HepG2 (cell line): ENCODE data around the gene LRP5. TPM values are rescaled to one million over a fixed set of nuclear protein-coding genes. Genes with fewer than 3 reads are reported as not detected.

Source experiments
- CBX2 ChIP-seq, 2 experiments: fragments of 200-600 bp in 1 of 2; sonication (generic); formaldehyde crosslinking in 1 of 2; IDR thresholded peaks; 2 replicates each; pipeline versions ENCODE4 v1.7.0 to v1.8.1; 2018 to 2022; ENCODE audit warnings: low read depth in 2 of 2, low read length in 1 of 2, mild to moderate bottlenecking in 1 of 2, missing genetic modification reagents in 1 of 2
- CEBPZ ChIP-seq: IDR thresholded peaks from 2 replicates; pipeline ENCODE4 v1.6.1; 2012; ENCODE audit warnings: low read length, improper control_type of control experiment
- KLF15 ChIP-seq: sonication (generic); formaldehyde crosslinking; IDR thresholded peaks from 2 replicates; pipeline ENCODE4 v1.8.1; 2023; ENCODE audit warnings: borderline replicate concordance, mild to moderate bottlenecking, inconsistent platforms, missing genetic modification reagents, mixed read lengths
- KMT2B ChIP-seq: IDR thresholded peaks from 2 replicates; pipeline ENCODE4 v1.6.1; 2016; ENCODE audit warnings: missing genetic modification reagents, missing compliant biosample characterization
- MTF1 ChIP-seq: sonication (generic); formaldehyde crosslinking; IDR thresholded peaks from 2 replicates; pipeline ENCODE4 v1.5.0; 2020; ENCODE audit warnings: missing genetic modification reagents
- NFIC ChIP-seq: IDR thresholded peaks from 2 replicates; pipeline ENCODE4 v1.6.1; 2012; ENCODE audit warnings: mild to moderate bottlenecking, low read length, inconsistent platforms
- PHB2 ChIP-seq: fragments of 450-650 bp; IDR thresholded peaks from 2 replicates; pipeline ENCODE4 v1.6.1; 2018; ENCODE audit not compliant: partially characterized antibody
- PREB ChIP-seq: sonication (generic); formaldehyde crosslinking; IDR thresholded peaks from 2 replicates; pipeline ENCODE4 v1.4.0; 2020; ENCODE audit warnings: missing genetic modification reagents
- REL ChIP-seq: sonication (generic); formaldehyde crosslinking; conservative IDR thresholded peaks from 2 replicates; pipeline ENCODE4 v1.8.0; 2022; ENCODE audit warnings: mild to moderate bottlenecking, missing genetic modification reagents, moderate library complexity
- RFX1 ChIP-seq: fragments of 450-650 bp; IDR thresholded peaks from 2 replicates; pipeline ENCODE4 v1.6.1; 2017
- RFX5 ChIP-seq: IDR thresholded peaks from 2 replicates; pipeline ENCODE4 v1.6.1; 2011; ENCODE audit warnings: low read depth, low read length, improper control_type of control experiment
- SP4 ChIP-seq: sonication (generic); formaldehyde crosslinking; IDR thresholded peaks from 2 replicates; pipeline ENCODE4 v1.8.1; 2023; ENCODE audit warnings: mild to moderate bottlenecking, missing genetic modification reagents
- ZBTB21 ChIP-seq: sonication (generic); formaldehyde crosslinking; IDR thresholded peaks from 2 replicates; pipeline ENCODE4 v1.4.0; 2020; ENCODE audit warnings: missing genetic modification reagents
- ZBTB26 ChIP-seq: IDR thresholded peaks from 2 replicates; pipeline ENCODE4 v1.6.1; 2016; ENCODE audit warnings: missing compliant biosample characterization, missing genetic modification reagents, borderline replicate concordance
- ZFY ChIP-seq: sonication (generic); formaldehyde crosslinking; IDR thresholded peaks from 2 replicates; pipeline ENCODE4 v1.4.0; 2020; ENCODE audit warnings: missing genetic modification reagents
- ZNF101 ChIP-seq: sonication (generic); formaldehyde crosslinking; IDR thresholded peaks from 2 replicates; pipeline ENCODE4 v1.4.0; 2020; ENCODE audit warnings: mild to moderate bottlenecking, low read depth, missing genetic modification reagents, borderline replicate concordance
- ZNF20 ChIP-seq: sonication (generic); formaldehyde crosslinking; IDR thresholded peaks from 2 replicates; pipeline ENCODE4 v1.4.0; 2020; ENCODE audit warnings: mild to moderate bottlenecking, moderate library complexity, missing genetic modification reagents
- ZNF317 ChIP-seq: sonication (generic); formaldehyde crosslinking; IDR thresholded peaks from 2 replicates; pipeline ENCODE4 v1.5.0; 2020; ENCODE audit warnings: mild to moderate bottlenecking, missing genetic modification reagents
- ZNF335 ChIP-seq: sonication (generic); formaldehyde crosslinking; IDR thresholded peaks from 2 replicates; pipeline ENCODE4 v1.4.0; 2020; ENCODE audit warnings: missing genetic modification reagents
- ZNF496 ChIP-seq: sonication (generic); formaldehyde crosslinking; IDR thresholded peaks from 2 replicates; pipeline ENCODE4 v1.8.1; 2023; ENCODE audit warnings: mild to moderate bottlenecking, moderate library complexity, missing genetic modification reagents; ENCODE audit not compliant: insufficient replicate concordance
- ZNF530 ChIP-seq: sonication (generic); formaldehyde crosslinking; IDR thresholded peaks from 2 replicates; pipeline ENCODE4 v1.5.0; 2020; ENCODE audit warnings: low read depth, mild to moderate bottlenecking, missing genetic modification reagents
- ZNF616 ChIP-seq: sonication (generic); formaldehyde crosslinking; IDR thresholded peaks from 2 replicates; pipeline ENCODE4 v1.5.0; 2020; ENCODE audit warnings: low read depth, mild to moderate bottlenecking, missing genetic modification reagents
- ZNF850 ChIP-seq: sonication (generic); formaldehyde crosslinking; conservative IDR thresholded peaks from 2 replicates; pipeline ENCODE4 v1.9.0; 2021; ENCODE audit warnings: mild to moderate bottlenecking, missing genetic modification reagents
- ZSCAN30 ChIP-seq: sonication (generic); formaldehyde crosslinking; IDR thresholded peaks from 2 replicates; pipeline ENCODE4 v1.5.0; 2020; ENCODE audit warnings: mild to moderate bottlenecking, missing genetic modification reagents
- ZSCAN31 ChIP-seq: sonication (generic); formaldehyde crosslinking; IDR thresholded peaks from 2 replicates; pipeline ENCODE4 v1.5.0; 2020; ENCODE audit warnings: low read depth, mild to moderate bottlenecking, missing genetic modification reagents
- ZSCAN9 ChIP-seq: IDR thresholded peaks from 2 replicates; pipeline ENCODE4 v1.6.1; 2016; ENCODE audit warnings: borderline replicate concordance
- polyA plus RNA-seq, 8 experiments: library from polyadenylated mRNA; depleted of rRNA in 3 of 8; stranded (reverse) in 7 of 8; unstranded in 1 of 8; fragments of >200 nt; fragmentation: Illumina TruSeq in 4 of 8; extraction: Trizol in 4 of 8; gene quantifications; 2 replicates each; pipeline versions ENCODE4 v1.2.1 to v1.2.3, GENCODE V29; 2011 to 2016; ENCODE audit warnings: low read depth in 4 of 8, missing spikeins in 1 of 8, mixed read lengths in 1 of 8; ENCODE audit not compliant: insufficient read depth in 1 of 8
- total RNA-seq, 5 experiments: library from RNA; depleted of rRNA; stranded (reverse); fragments of >200 nt; fragmentation: Illumina TruSeq; extraction: Trizol; gene quantifications; 2 replicates each; pipeline ENCODE4 v1.2.3, GENCODE V29; 2016; ENCODE audit warnings: low read depth in 1 of 5

LRP5 gene
- total and polyA plus RNA-seq, 2 of the 13 experiments (the other 11 are each of a cell fraction or from before 2014, with no cell fraction given) = 40.4 to 64.0 TPM

- TF ChIP-seq PREB (CRISPR knock-in tag) (no peak), KLF15 (CRISPR knock-in tag) (no peak; the same call in 1 of the 2 replicates), RFX5 (peak; percentile 88), PHB2 (no peak), ZNF530 (no peak), ZNF317 (CRISPR knock-in tag) (no peak), MTF1 (CRISPR knock-in tag) (no peak), KMT2B (CRISPR knock-in tag) (peak; percentile 58; the same call in 1 of the 2 replicates), ZBTB26 (CRISPR knock-in tag) (peak; percentile 63), ZNF496 (CRISPR knock-in tag) (no peak), CBX2 (IDR thresholded peaks at IDR 0.05; ENCODE audit: low read depth, low read length) (no peak), CBX2 (CRISPR knock-in tag; IDR thresholded peaks at IDR 0.05; ENCODE audit: low read depth) (no peak), ZNF101 (no peak), SP4 (CRISPR knock-in tag) (peak; percentile 71), ZBTB21 (CRISPR knock-in tag) (peak; percentile 62; the same call in 1 of the 2 replicates), ZNF616 (CRISPR knock-in tag) (no peak), REL (CRISPR knock-in tag) (no peak), ZSCAN9 (CRISPR knock-in tag) (no peak; the same call in 1 of the 2 replicates), ZFY (CRISPR knock-in tag) (no peak; the same call in 1 of the 2 replicates), ZSCAN30 (CRISPR knock-in tag) (no peak), ZNF20 (CRISPR knock-in tag) (no peak), ZSCAN31 (CRISPR knock-in tag) (no peak), ZNF850 (CRISPR knock-in tag) (no peak), ZNF335 (peak; percentile 81), NFIC (no peak), RFX1 (peak; percentile 21; the same call in 1 of the 2 replicates), CEBPZ (peak; percentile 47; the same call in 1 of the 2 replicates)
Observed at GRCh38 chr11:68459886-68460740, 147.7 kb downstream of the LRP5 start (continued).
